Activated CD8-positive, alpha-beta memory T cell treated with anti-CD3 and anti-CD28 coated beads for 36 hours (primary cell): ENCODE data around the gene CDH8. TPM values are rescaled to one million over a fixed set of nuclear protein-coding genes. Genes with fewer than 3 reads are reported as not detected.

ENCODE experiments used
- CTCF ChIA-PET: fragments of 350-600 bp; sonication (Branson Sonifier 250); formaldehyde crosslinking; loops from one replicate; lab custom pipeline; 2021; ENCODE audit warnings: antibody characterized with exemption; lab: Charles Lee
- POLR2A ChIA-PET: fragments of 350-600 bp; sonication (Branson Sonifier 250); formaldehyde crosslinking; loops from one replicate; lab custom pipeline; 2021; ENCODE audit warnings: antibody characterized with exemption; lab: Charles Lee
- total RNA-seq, 2 experiments: library from RNA; stranded (reverse); gene quantifications; one replicate each; pipeline ENCODE4 v1.2.3, GENCODE V29; 2021

The CDH8 gene
- total RNA-seq, 2 experiments from 2014 or later = not detected

DNA sequence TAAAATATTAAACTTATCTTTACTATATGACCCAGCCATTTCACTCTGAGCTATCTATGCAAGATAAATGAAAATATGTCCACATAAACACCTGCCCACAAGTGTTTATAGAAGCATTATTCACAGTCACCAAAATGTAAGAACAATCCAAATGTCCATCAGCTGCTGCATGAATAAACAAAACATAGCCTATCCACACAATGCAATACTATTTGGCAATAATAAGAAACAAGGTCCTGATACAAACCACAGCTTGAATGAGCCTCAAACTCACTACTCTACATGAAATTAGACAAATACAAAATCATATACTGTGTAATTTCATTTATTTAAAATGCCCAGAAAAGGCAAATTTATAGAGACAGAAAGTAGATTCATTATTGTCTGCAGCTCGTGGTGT, 355.1 kb downstream of the CDH8 start:
- CTCF ChIA-PET = no interaction called here
- POLR2A ChIA-PET = no interaction called here

DNA sequence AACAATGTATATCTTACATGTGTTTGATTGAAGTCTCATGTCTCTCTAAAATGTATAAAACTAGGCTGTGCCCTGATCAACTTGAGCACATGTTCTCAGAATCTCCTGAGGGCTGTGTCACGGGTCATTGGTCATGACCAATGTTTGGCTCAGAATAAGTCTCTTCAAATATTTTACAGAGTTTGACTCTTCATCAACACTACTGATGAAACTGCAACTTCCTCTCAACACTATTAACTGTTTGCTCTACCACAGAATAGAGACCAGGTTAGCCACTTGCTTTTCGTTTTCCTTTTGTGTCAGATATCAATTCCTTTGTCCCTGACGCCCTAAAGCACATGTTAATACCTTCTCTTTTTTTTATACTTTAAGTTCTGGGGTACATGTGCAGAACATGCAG, 358.1 kb downstream of the CDH8 start:
- ChIA-PET POLR2A (no interaction called here), CTCF (no interaction called here)

DNA sequence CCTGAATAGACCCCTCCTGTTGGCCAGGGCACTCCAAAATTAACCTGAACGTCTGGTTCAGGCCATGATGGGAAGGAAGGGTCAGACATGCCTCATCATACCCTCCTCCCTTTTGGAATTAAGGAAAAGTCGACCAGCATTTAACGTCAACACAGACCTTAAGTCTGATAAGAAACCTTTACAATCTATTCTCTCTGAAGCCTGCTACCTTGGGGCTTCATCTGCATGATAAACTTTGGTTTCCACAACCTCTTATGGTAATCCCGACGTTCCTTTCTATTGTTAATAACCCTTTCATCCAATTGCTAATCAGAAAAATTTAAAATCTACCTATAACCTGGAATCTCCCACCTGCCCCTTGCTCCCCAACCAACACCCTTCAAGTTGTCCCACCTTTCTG, 358.5 kb downstream of the CDH8 start:
- POLR2A ChIA-PET = no interaction called here

DNA sequence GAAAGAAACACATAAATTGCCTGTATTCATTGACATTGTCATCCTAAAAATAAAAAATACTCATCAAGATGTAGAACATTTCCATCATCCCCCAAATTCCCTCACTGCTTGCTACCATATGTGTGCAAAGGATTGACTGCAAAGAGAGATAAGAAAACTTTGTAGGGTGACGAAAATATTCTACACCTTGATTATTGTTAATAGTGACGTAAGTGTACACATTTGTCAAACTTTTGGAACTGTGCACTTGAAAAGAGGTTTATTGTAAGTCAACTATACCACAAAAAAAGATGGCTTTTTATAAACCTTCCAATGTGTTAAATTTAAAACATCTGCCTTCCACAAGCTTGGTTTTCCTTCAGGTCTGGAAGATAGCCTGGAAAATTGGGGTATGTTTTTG, 359.5 kb downstream of the CDH8 start:
- ChIA-PET POLR2A (no interaction called here), CTCF (no interaction called here)

More for the DNA sequence above, 358.5 kb downstream of the CDH8 start:
- CTCF ChIA-PET = no interaction called here

DNA sequence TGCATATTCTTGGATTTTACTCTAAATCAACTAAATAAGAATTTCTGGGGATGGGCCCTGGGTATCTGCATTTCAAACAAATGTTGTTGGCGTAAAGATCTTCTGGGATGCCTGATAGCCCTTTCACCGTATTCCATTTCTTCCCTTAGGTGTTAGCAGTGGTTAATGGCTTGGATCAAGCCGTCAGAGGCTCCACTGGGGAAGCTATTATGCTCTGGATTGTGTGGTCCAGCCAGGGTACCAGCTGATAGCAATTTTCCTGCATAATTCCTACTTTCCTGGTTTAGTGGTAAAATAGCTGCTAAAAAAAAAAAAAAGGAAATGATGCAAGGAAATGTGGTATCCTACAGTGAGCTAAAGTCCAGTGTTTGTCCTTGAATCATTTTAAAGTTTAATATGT, 365.1 kb downstream of the CDH8 start:
- ChIA-PET CTCF (no interaction called here), POLR2A (no interaction called here)

DNA sequence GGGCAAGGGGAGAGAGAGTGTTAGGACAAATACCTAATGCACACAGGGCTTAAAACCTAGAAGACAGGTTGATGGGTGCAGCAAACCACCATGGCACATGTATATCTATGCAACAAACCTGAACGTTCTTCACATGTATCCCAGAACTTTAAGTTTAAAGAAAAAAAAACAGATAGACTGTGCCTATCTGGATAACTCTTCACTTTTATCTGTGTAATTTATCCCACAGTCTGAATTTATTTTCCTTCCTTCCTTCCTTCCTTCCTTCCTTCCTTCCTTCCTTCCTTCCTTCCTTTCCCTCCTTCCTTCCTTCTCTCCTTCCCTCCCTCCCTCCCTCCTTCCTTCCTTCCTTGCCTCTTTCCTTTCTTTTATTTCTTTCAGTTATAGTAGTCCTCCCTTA, 370.7 kb downstream of the CDH8 start:
- CTCF ChIA-PET = no interaction called here
- POLR2A ChIA-PET = no interaction called here

DNA sequence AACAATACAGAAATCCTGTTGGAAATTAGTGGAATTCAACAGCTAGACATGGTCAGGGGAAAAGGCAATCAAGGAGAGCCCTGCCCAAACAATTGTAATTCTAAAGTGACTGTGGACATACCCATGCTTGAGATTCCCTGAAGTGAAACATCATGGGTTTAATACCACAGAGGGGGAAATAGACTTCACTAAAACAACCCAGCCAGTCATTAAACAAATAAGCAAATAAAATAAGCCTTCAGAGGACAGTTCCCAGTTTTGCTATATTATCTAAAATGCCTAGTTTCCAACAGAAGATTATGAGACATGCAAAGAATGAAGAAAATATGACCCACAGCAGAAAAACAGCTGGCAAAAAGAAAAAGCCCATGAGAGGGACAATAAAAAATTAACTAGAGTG, 376.3 kb downstream of the CDH8 start:
- ChIA-PET CTCF (no interaction called here), POLR2A (no interaction called here)

DNA sequence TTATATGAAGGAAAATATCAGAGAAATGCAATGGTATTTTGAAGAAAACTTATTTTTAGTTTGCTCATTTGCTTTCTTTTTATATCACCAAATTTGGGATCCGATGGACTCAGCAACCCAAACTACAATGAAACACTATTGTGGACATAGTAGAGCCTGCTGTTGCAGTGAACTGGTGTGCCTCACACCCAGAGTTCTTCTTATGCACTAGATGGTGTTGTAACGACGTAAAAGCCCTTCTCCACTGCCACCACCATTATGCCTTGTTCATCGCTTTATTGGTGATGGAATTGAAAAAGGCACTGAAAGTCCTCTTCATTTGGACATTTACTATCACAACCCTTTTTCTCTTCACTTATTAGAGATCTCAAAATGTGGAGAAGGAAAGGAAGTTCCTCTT, 381.3 kb downstream of the CDH8 start:
- POLR2A ChIA-PET = no interaction called here
- CTCF ChIA-PET = no interaction called here

DNA sequence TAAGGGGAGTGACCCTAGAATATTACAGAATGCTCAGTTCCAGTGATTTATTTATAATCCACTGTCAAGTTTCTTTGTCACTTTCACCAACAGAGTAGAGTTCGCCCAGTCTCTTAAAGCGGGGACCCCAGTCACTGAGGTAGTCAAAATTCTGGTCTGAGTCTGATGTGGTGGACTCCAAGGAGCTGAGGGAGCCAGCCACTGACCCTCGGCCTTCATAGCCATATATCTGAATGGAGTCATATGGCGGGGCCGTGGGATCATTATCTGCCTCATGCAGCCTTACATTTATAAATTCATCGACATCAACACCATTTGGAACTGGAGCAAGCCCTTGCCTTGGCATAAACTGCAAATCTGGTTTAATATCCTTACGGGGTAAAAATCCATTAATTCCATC, 382.7 kb downstream of the CDH8 start:
- ChIA-PET CTCF (no interaction called here), POLR2A (no interaction called here)

DNA sequence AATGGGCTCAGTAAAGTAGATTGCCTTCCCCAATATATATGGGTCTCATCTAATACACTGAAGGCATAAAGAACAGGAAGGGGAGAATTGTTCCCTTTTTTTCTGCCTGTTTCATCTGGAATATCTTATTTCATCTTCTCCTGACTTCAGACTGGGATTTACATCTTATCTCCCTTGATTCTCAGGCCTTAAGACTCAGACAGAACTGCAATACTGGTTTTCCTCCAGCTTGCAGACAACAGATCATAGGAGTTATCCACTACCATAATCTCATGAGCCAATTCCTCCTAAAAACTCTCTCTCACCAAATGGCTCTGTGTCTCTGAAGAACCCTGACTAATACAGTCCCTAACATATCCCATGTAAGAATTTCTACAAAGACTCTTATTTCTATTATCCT, 390.7 kb downstream of the CDH8 start:
- POLR2A ChIA-PET = no interaction called here

DNA sequence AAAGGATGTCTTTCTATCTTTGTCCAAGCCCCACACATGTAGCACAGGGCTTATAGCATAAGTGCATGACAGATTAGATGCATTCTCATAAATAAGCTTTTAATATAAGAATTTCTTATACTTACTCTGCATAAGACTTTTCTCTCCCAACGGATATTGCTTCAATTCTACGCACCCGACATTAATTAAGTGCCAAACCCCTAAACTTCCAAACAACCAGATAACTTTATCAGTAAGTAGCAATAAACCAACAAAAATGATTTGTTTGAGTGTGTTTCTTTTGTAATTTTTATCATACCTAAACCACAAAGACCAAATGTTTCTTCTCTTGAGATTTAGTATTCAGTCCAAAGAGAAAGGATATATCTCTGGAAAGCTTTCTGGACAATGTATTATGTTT, 391.5 kb downstream of the CDH8 start:
- CTCF ChIA-PET = no interaction called here
- POLR2A ChIA-PET = no interaction called here

More for the DNA sequence above, 390.7 kb downstream of the CDH8 start:
- CTCF ChIA-PET = no interaction called here

DNA sequence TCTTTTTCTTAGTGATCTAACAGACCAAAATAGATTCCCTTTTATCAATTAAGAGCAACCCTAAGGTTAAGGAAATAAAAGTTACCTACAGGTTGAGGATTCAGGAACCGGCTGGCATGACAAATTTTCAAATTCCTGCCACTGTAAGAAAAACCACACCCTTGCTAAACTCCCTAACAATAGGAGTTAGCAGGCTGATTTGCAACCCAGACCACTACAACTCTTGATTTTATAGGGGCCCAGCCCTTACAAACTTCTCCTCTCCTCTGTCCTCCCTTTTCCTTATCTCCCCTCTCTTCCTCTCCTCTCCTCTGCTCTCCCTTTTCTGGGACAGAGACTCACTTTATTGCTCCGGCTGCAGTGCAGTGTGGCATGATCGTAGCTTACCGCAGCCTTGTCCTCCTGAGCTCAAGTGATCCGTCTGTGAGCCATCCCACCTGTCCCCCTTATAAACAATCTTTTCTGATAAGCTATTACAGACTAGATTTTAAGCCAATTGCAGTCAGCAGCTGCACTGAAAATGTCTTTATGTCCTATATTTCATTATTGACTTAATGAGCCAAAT, 418.9 kb downstream of the CDH8 start:
- POLR2A ChIA-PET = interaction anchor here (0.6 kb wide), 1 partner anchor 11 kb away, joined by 3 read pairs; no protein-coding TSS in a partner anchor
- CTCF ChIA-PET = no interaction called here

DNA sequence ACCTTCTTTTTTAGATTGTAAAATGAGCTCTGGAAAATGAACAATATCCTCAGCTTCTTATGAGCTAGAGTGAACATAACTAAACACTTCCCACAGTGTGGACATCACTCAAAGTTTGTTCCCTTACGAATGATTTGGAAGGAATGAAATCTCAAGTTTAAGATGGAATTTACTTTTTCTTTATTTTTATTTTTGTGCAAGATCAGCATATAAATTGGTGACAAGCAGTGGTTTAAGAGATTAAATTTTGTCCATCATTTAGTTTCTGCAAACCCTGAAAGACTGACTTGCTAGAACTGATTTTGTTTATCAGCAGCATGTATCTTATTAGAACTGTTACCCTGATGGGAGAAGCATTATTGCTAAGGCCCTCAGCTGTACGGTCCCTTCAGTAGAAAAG, 420.1 kb downstream of the CDH8 start:
- POLR2A ChIA-PET = no interaction called here

DNA sequence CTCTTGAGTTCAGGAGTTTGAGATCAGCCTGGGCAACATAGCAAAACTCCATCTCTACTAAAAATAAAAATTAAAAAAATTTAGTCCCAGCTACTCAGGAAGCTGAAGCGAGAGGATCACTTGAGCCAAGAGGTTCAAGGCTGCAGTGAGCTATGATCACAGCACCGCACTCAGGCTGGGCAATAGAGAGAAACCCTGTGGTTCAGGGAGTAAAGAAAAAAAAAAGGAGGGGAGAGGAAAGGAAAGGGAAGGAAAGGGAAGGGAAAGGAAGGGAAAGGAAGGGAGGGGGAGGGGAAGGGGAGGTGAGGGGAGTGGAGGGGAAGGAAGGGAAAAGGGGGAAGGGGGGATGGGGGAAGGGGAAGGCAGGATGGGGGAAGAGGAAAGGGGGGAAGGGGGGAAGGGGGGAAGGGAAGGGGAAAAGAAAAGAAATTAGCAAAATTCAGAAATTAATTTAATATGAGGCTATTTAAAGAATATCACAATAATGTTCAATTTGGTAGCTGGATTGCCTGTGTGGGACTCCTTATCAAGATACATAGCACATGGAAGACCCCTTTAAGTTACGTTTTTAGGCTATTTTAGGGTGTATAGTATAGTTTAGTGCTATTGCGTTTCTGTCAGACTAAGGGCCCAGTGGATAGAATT, 424.3 kb downstream of the CDH8 start:
- CTCF ChIA-PET = no interaction called here
- POLR2A ChIA-PET = no interaction called here

More for the DNA sequence above, 420.1 kb downstream of the CDH8 start:
- CTCF ChIA-PET = no interaction called here

DNA sequence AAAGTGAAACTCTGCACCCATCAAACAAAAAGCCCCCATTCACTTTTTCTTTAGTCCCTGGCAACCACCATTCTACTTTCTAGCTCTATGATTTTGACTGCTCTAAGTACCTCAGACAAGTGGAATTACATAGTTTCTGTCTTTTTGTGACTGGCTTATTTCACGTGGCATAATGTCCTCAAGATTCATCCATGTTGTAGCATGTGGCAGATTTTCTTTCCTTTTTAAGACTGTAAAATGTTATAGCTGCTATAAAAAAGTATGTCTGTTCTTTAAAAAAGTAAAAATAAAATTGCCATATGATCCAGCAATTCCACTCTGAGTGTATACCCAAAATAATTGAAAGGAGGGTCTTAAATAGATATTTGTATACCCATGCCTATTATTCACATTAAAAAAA, 429.7 kb downstream of the CDH8 start:
- ChIA-PET POLR2A (no interaction called here), CTCF (no interaction called here)
